Measurements from ENCODE around the gene CCDC177.
A peak's percentile ranks its signal among the peaks of the same experiment; 100 is the strongest.

Gene CCDC177

GRCh38 chr14:69569859-69570258, 4.8 kb downstream of the CCDC177 start:
- no peak for DNase-seq (ENCODE audit: low read depth, low spot score)

- no peak for DNase-seq (ENCODE audit: low read depth, low spot score)
Observed at GRCh38 chr14:69567563-69567962, 7.1 kb downstream of the CCDC177 start.

GRCh38 chr14:69561893-69562292, 12.8 kb downstream of the CCDC177 start:
- no peak for DNase-seq (ENCODE audit: low read depth, low spot score)

- no peak for DNase-seq (ENCODE audit: low read depth, low spot score)
Observed at GRCh38 chr14:69560826-69561225, 13.8 kb downstream of the CCDC177 start.

GRCh38 chr14:69559581-69560011, 15.1 kb downstream of the CCDC177 start:
- no peak for DNase-seq (ENCODE audit: low read depth, low spot score)

GRCh38 chr14:69558774-69559173, 15.9 kb downstream of the CCDC177 start:
- no peak for DNase-seq (ENCODE audit: low read depth, low spot score)

- DNase-seq (ENCODE audit: low read depth, low spot score) = no peak
Observed at GRCh38 chr14:69554500-69554899, 20.2 kb downstream of the CCDC177 start.

GRCh38 chr14:69553252-69553651, 21.4 kb downstream of the CCDC177 start:
- DNase-seq (ENCODE audit: low read depth, low spot score) = no peak

- no peak for DNase-seq (ENCODE audit: low read depth, low spot score)
Observed at GRCh38 chr14:69551511-69551910, 23.2 kb downstream of the CCDC177 start.

GRCh38 chr14:69548566-69548965, 26.1 kb downstream of the CCDC177 start:
- DNase-seq (ENCODE audit: low read depth, low spot score) = no peak

GRCh38 chr14:69547701-69548348, 26.8 kb downstream of the CCDC177 start:
- peak; percentile 63 for DNase-seq (ENCODE audit: low read depth, low spot score)

- DNase-seq (ENCODE audit: low read depth, low spot score) = no peak
Observed at GRCh38 chr14:69543341-69544115, 31.1 kb downstream of the CCDC177 start.

GRCh38 chr14:69542311-69542710, 32.4 kb downstream of the CCDC177 start:
- no peak for DNase-seq (ENCODE audit: low read depth, low spot score)

- no peak for DNase-seq (ENCODE audit: low read depth, low spot score)
Observed at GRCh38 chr14:69540654-69541335, 33.9 kb downstream of the CCDC177 start.

- DNase-seq (ENCODE audit: low read depth, low spot score) = no peak
Observed at GRCh38 chr14:69539631-69540410, 34.9 kb downstream of the CCDC177 start.

GRCh38 chr14:69538766-69539165, 35.9 kb downstream of the CCDC177 start:
- DNase-seq (ENCODE audit: low read depth, low spot score) = no peak

- DNase-seq (ENCODE audit: low read depth, low spot score) = no peak
Observed at GRCh38 chr14:69537900-69538299, 36.8 kb downstream of the CCDC177 start.

- DNase-seq (ENCODE audit: low read depth, low spot score) = no peak
Observed at GRCh38 chr14:69536971-69537370, 37.7 kb downstream of the CCDC177 start.

- peak; percentile 48 for DNase-seq (ENCODE audit: low read depth, low spot score)
Observed at GRCh38 chr14:69535230-69535848, 39.3 kb downstream of the CCDC177 start.

- no peak for DNase-seq (ENCODE audit: low read depth, low spot score)
Observed at GRCh38 chr14:69532561-69533340, 41.9 kb downstream of the CCDC177 start.

- no peak for DNase-seq (ENCODE audit: low read depth, low spot score)
Observed at GRCh38 chr14:69531135-69531534, 43.5 kb downstream of the CCDC177 start.

Measured in iPS DF 19.7 (cell line).